ENCODE results near the gene TRIM59.

TRIM59 gene

DNA sequence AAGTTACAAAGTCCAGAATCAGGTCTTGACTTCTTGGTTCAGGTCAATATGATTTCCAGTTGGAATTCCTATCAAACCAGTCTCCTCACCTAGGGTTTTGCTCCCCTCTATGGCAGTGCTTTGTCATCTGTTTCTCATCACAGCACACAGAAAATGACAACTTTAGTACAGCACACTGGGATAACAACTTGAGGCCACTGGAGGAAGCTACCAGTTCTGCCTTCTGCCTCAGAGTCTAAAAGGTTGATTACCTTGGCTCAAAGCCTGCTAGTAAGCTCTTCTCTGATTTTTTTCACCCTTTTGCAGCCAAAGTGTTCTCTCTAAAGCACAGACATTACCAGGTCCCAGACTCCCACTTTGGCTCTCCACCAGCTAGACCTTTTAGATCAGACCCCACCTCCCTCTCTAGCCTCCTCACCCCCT is 24.8 kb upstream of the TRIM59 start:
- H3K4me3 ChIP-seq (ENCODE audit: low read depth, low read length) = no peak overlapping the region
- no peak overlapping the region for H3K27ac ChIP-seq (ENCODE audit: extremely low read depth, low read depth, low read length)
- H3K36me3 ChIP-seq (ENCODE audit: control insufficient read depth in 2 of 2, insufficient read depth in 1 of 2, low read length in 2 of 2) = no peaks in the 10 kb centered on the region
- TF ChIP-seq ZBTB7A (tag by site-specific recombination; IDR thresholded peaks at IDR 0.05; ENCODE audit: low read depth) (no peak), MEIS1 (CRISPR knock-in tag; IDR thresholded peaks at IDR 0.05; ENCODE audit: borderline replicate concordance) (no peak), ZNF596 (tag by site-specific recombination; IDR thresholded peaks at IDR 0.05) (no peak), ZNF837 (tag by site-specific recombination; IDR thresholded peaks at IDR 0.05) (no peak), ZNF112 (tag by site-specific recombination; IDR thresholded peaks at IDR 0.05) (no peak), GLI4 (tag by site-specific recombination; IDR thresholded peaks at IDR 0.05) (no peak), ZNF660 (tag by site-specific recombination; IDR thresholded peaks at IDR 0.05) (no peak), ZNF501 (tag by site-specific recombination; IDR thresholded peaks at IDR 0.05) (no peak), TCF7L2 (IDR thresholded peaks at IDR 0.05; ENCODE audit: borderline replicate concordance, low read depth, low read length) (no peak), ZSCAN23 (tag by site-specific recombination; IDR thresholded peaks at IDR 0.05) (no peak), ZNF777 (tag by site-specific recombination; IDR thresholded peaks at IDR 0.05; ENCODE audit: borderline replicate concordance) (no peak), GLI2 (tag by site-specific recombination; IDR thresholded peaks at IDR 0.05; ENCODE audit: borderline replicate concordance, low read depth) (no peak), ZNF548 (tag by site-specific recombination; IDR thresholded peaks at IDR 0.05) (no peak), ZNF521 (tag by site-specific recombination; IDR thresholded peaks at IDR 0.05) (no peak), ZNF623 (tag by site-specific recombination; IDR thresholded peaks at IDR 0.05) (no peak), SALL2 (tag by site-specific recombination; IDR thresholded peaks at IDR 0.05; ENCODE audit: borderline replicate concordance) (no peak), ZNF585B (tag by site-specific recombination; IDR thresholded peaks at IDR 0.05) (no peak), ZNF473 (tag by site-specific recombination; IDR thresholded peaks at IDR 0.05) (no peak), SCRT2 (tag by site-specific recombination; IDR thresholded peaks at IDR 0.05) (no peak)
- TF ChIP-seq, protein P1, sequence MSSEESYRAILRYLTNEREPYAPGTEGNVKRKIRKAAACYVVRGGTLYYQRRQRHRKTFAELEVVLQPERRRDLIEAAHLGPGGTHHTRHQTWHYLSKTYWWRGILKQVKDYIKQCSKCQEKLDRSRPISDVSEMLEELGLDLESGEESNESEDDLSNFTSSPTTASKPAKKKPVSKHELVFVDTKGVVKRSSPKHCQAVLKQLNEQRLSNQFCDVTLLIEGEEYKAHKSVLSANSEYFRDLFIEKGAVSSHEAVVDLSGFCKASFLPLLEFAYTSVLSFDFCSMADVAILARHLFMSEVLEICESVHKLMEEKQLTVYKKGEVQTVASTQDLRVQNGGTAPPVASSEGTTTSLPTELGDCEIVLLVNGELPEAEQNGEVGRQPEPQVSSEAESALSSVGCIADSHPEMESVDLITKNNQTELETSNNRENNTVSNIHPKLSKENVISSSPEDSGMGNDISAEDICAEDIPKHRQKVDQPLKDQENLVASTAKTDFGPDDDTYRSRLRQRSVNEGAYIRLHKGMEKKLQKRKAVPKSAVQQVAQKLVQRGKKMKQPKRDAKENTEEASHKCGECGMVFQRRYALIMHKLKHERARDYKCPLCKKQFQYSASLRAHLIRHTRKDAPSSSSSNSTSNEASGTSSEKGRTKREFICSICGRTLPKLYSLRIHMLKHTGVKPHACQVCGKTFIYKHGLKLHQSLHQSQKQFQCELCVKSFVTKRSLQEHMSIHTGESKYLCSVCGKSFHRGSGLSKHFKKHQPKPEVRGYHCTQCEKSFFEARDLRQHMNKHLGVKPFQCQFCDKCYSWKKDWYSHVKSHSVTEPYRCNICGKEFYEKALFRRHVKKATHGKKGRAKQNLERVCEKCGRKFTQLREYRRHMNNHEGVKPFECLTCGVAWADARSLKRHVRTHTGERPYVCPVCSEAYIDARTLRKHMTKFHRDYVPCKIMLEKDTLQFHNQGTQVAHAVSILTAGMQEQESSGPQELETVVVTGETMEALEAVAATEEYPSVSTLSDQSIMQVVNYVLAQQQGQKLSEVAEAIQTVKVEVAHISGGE (tag by site-specific recombination; conservative IDR thresholded peaks at IDR 0.05; ENCODE audit: low read depth) = no peak
- no peaks in the 10 kb centered on the region for H3K4me1 ChIP-seq (ENCODE audit: control insufficient read depth, insufficient read depth, low read length)
- POLR2A ChIA-PET = no interaction called here
- CTCF ChIA-PET = interaction anchor here (0.7 kb wide), 1 partner anchor 977 kb away, joined by 3 read pairs; no protein-coding TSS in a partner anchor
- no peaks in the 10 kb centered on the region for H3K9me3 ChIP-seq (ENCODE audit: control insufficient read depth, insufficient read depth, low read depth, low read length)

DNA sequence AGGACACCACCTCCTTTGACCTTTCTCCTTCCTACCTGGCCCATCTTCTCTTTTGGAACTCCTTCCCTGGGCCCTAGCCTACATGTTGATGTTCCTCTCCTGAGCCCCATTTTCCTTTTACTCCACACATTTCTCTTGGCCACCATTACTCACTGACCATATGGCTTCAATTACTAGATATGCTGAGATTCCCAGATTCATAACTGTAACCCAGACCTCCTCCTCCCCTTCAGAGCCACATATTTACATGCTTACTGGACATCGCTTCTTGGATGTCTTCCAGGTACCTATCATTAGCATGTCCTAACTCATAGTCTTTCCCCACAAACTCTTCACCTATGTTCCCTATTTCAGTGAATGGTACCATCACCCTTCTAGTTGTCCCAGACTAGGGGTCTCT is 24.4 kb upstream of the TRIM59 start:
- CTCF ChIA-PET = interaction anchor here (0.7 kb wide), 1 partner anchor 978 kb away, joined by 3 read pairs; no protein-coding TSS in a partner anchor
- POLR2A ChIA-PET = no interaction called here
- TF ChIP-seq ZBTB7A (tag by site-specific recombination; IDR thresholded peaks at IDR 0.05; ENCODE audit: low read depth) (no peak), ZNF394 (tag by site-specific recombination; IDR thresholded peaks at IDR 0.05; ENCODE audit: borderline replicate concordance) (no peak)
- no peaks in the 10 kb centered on the region for H3K9me3 ChIP-seq (ENCODE audit: control insufficient read depth, insufficient read depth, low read depth, low read length)
- no peak overlapping the region for H3K27ac ChIP-seq (ENCODE audit: extremely low read depth, low read depth, low read length)
- H3K36me3 ChIP-seq (ENCODE audit: control insufficient read depth in 2 of 2, insufficient read depth in 1 of 2, low read length in 2 of 2) = no peaks in the 10 kb centered on the region
- no peaks in the 10 kb centered on the region for H3K4me1 ChIP-seq (ENCODE audit: control insufficient read depth, insufficient read depth, low read length)
- H3K4me3 ChIP-seq (ENCODE audit: low read depth, low read length) = no peak overlapping the region

DNA sequence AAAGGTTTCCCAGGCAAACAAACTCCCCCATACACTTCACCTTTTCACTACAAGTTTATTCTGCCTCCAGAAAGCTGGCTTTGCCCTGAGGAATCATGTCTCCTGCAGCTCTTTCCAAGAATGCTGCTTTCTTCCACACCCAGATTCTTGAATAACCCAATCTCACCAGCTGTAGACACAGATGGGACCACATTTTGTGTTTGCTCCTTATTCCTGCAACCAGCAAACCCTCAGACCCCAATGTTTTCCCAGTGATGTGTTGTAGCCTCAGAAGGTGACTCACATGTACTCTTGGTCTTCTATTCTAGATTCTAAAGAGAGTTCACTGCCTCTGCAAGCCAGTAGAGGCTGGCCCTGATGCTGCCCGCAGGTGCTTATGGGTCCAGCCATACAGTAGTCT is 23.6 kb upstream of the TRIM59 start:
- H3K4me3 ChIP-seq (ENCODE audit: low read depth, low read length) = no peak overlapping the region
- H3K36me3 ChIP-seq (ENCODE audit: control insufficient read depth in 2 of 2, insufficient read depth in 1 of 2, low read length in 2 of 2) = no peaks in the 10 kb centered on the region
- no peaks in the 10 kb centered on the region for H3K9me3 ChIP-seq (ENCODE audit: control insufficient read depth, insufficient read depth, low read depth, low read length)
- ChIA-PET POLR2A (interaction anchor here (1.6 kb wide), 1 partner anchor 24 kb away, joined by 4 read pairs; the partner anchor contains the start of gene TRIM59), CTCF (no interaction called here)
- H3K27ac ChIP-seq (ENCODE audit: extremely low read depth, low read depth, low read length) = no peak overlapping the region
- TF ChIP-seq SP3 (tag by site-specific recombination; IDR thresholded peaks at IDR 0.05) = no peak
- TF ChIP-seq, protein P2, sequence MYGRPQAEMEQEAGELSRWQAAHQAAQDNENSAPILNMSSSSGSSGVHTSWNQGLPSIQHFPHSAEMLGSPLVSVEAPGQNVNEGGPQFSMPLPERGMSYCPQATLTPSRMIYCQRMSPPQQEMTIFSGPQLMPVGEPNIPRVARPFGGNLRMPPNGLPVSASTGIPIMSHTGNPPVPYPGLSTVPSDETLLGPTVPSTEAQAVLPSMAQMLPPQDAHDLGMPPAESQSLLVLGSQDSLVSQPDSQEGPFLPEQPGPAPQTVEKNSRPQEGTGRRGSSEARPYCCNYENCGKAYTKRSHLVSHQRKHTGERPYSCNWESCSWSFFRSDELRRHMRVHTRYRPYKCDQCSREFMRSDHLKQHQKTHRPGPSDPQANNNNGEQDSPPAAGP (tag by site-specific recombination; IDR thresholded peaks at IDR 0.05) = no peak
- TF ChIP-seq ZNF366 (tag by site-specific recombination; conservative IDR thresholded peaks at IDR 0.05) = no peak
- no peak for TF ChIP-seq ZNF132 (tag by site-specific recombination; IDR thresholded peaks at IDR 0.05; ENCODE audit: borderline replicate concordance)
- TF ChIP-seq ZNF302 (tag by site-specific recombination; IDR thresholded peaks at IDR 0.05; ENCODE audit: low read depth) = no peak
- no peak for TF ChIP-seq MEIS1 (CRISPR knock-in tag; IDR thresholded peaks at IDR 0.05; ENCODE audit: borderline replicate concordance)
- H3K4me1 ChIP-seq (ENCODE audit: control insufficient read depth, insufficient read depth, low read length) = no peaks in the 10 kb centered on the region
